Fibroblast of gingiva (primary cell): ENCODE results near the gene TNN.
"Not testable (repeated sequence)": the region's sequence is repeated elsewhere in the genome, so short reads cannot be mapped to it uniquely, and the experiment has no call there.

Experiments used
- DNase-seq: peaks from one replicate; pipeline ENCODE4 v3.0.0-alpha.2; 2011; ENCODE audit warnings: low read depth

Gene TNN

GRCh38 chr1:175067362-175068106, at the start of gene TNN:
TNN (plus strand) TSS chr1:175067833; CDS start chr1:175077419, 9,586 bp downstream.
- no peak for DNase-seq

GRCh38 chr1:175019524-175019923, 48.1 kb upstream of the TNN start:
- no peak for DNase-seq

GRCh38 chr1:175023043-175023921, 44.4 kb upstream of the TNN start, which contains the start of gene MRPS14:
MRPS14 (minus strand) TSS chr1:175023425; CDS start chr1:175023408, 17 bp downstream.
- peak; percentile 98 for DNase-seq

- not testable (repeated sequence) for DNase-seq
Measured at GRCh38 chr1:175023922-175024242, 43.8 kb upstream of the TNN start.

- DNase-seq = no peak
Measured at GRCh38 chr1:175024773-175025172, 42.9 kb upstream of the TNN start.

- no peak for DNase-seq
Measured at GRCh38 chr1:175033953-175034352, 33.7 kb upstream of the TNN start.

- no peak for DNase-seq
Measured at GRCh38 chr1:175034775-175035174, 32.9 kb upstream of the TNN start.

GRCh38 chr1:175035865-175036264, 31.8 kb upstream of the TNN start:
- DNase-seq = no peak

- no peak for DNase-seq
Measured at GRCh38 chr1:175036476-175036875, 31.2 kb upstream of the TNN start.

GRCh38 chr1:175037416-175037815, 30.2 kb upstream of the TNN start:
- DNase-seq = no peak

GRCh38 chr1:175040324-175040879, 27.2 kb upstream of the TNN start:
- DNase-seq = no peak

- no peak for DNase-seq
Measured at GRCh38 chr1:175042650-175043049, 25.0 kb upstream of the TNN start.

- DNase-seq = no peak
Measured at GRCh38 chr1:175043824-175044223, 23.8 kb upstream of the TNN start.

- DNase-seq = not testable (repeated sequence)
Measured at GRCh38 chr1:175044591-175044990, 23.0 kb upstream of the TNN start.

GRCh38 chr1:175045097-175045496, 22.5 kb upstream of the TNN start:
- no peak for DNase-seq

- no peak for DNase-seq
Measured at GRCh38 chr1:175045519-175045918, 22.1 kb upstream of the TNN start.

GRCh38 chr1:175050992-175051391, 16.6 kb upstream of the TNN start:
- DNase-seq = no peak

- DNase-seq = no peak
Measured at GRCh38 chr1:175054736-175055135, 12.9 kb upstream of the TNN start.

- no peak for DNase-seq
Measured at GRCh38 chr1:175062339-175062738, 5.3 kb upstream of the TNN start.

GRCh38 chr1:175062858-175063257, 4.8 kb upstream of the TNN start:
- DNase-seq = no peak

- no peak for DNase-seq
Measured at GRCh38 chr1:175070818-175071217, 3.2 kb downstream of the TNN start.

- no peak for DNase-seq
Measured at GRCh38 chr1:175071276-175071943, 3.8 kb downstream of the TNN start.
